Liver (tissue), 9 donors: Measurements from ENCODE around the gene MIEF2. TPM values are rescaled to one million over a fixed set of nuclear protein-coding genes. Genes with fewer than 3 reads are reported as not detected.

Experiments
- DNase-seq: peaks from one replicate; pipeline ENCODE4 v3.0.0-alpha.2; 2017; ENCODE audit warnings: low spot score
- H3K27ac ChIP-seq, 2 donors: one replicate each; pipeline ENCODE4 v1.7.0; 2013; ENCODE audit warnings: inconsistent platforms in 2 of 2, low read length in 2 of 2, control low read depth in 1 of 2, low read depth in 1 of 2, mild to moderate bottlenecking in 1 of 2
- H3K27me3 ChIP-seq, 4 donors: one replicate each; pipeline versions ENCODE4 v1.6.1 to v1.7.0; 2013; ENCODE audit warnings: low read length in 3 of 4, inconsistent platforms in 1 of 4, mild to moderate bottlenecking in 1 of 4, moderate library complexity in 1 of 4; ENCODE audit not compliant: control insufficient read depth in 4 of 4, insufficient read depth in 4 of 4
- H3K36me3 ChIP-seq, 4 donors: one replicate each; pipeline versions ENCODE4 v1.6.1 to v1.7.0; 2013; ENCODE audit warnings: low read length in 3 of 4, mild to moderate bottlenecking in 3 of 4, low read depth in 1 of 4, moderate library complexity in 1 of 4; ENCODE audit not compliant: control insufficient read depth in 4 of 4, insufficient read depth in 3 of 4
- H3K4me1 ChIP-seq, 4 donors: one replicate each; pipeline versions ENCODE4 v1.6.1 to v1.7.0; 2013; ENCODE audit warnings: low read length in 3 of 4, mild to moderate bottlenecking in 3 of 4, moderate library complexity in 1 of 4; ENCODE audit not compliant: control insufficient read depth in 4 of 4, insufficient read depth in 4 of 4
- H3K4me3 ChIP-seq, 3 donors: one replicate each; pipeline versions ENCODE4 v1.6.1 to v1.7.0; 2013; ENCODE audit warnings: low read length in 3 of 3, control low read depth in 1 of 3, low read depth in 1 of 3, mild to moderate bottlenecking in 1 of 3
- H3K9ac ChIP-seq, 2 donors: one replicate each; pipeline ENCODE4 v1.7.0; 2013; ENCODE audit warnings: low read length in 2 of 2, mild to moderate bottlenecking in 2 of 2, moderate library complexity in 2 of 2, control low read depth in 1 of 2, low read depth in 1 of 2
- H3K9me3 ChIP-seq, 4 donors: one replicate each; pipeline versions ENCODE4 v1.6.1 to v1.7.0; 2013; ENCODE audit warnings: low read length in 3 of 4; ENCODE audit not compliant: control insufficient read depth in 4 of 4
- ATF3 ChIP-seq: IDR thresholded peaks from 2 replicates; pipeline ENCODE4 v1.6.1; 2016; ENCODE audit warnings: antibody characterized with exemption
- CTCF ChIP-seq: fragments of 150-350 bp; IDR thresholded peaks from 2 replicates; pipeline ENCODE4 v1.5.1; 2017; ENCODE audit warnings: improper control_type of control experiment, low read depth, low read length; ENCODE audit not compliant: missing input control
- EGR1 ChIP-seq, 2 donors: IDR thresholded peaks; 2 replicates each; pipeline ENCODE4 v1.6.1; 2016 to 2018; ENCODE audit warnings: antibody characterized with exemption in 2 of 2, low read depth in 2 of 2
- FOXA1 ChIP-seq: IDR thresholded peaks from 2 replicates; pipeline ENCODE4 v1.6.1; 2016; ENCODE audit warnings: antibody characterized with exemption
- FOXA2 ChIP-seq: IDR thresholded peaks from 2 replicates; pipeline ENCODE4 v1.6.1; 2016; ENCODE audit warnings: antibody characterized with exemption
- GABPA ChIP-seq, 2 donors: IDR thresholded peaks in 1 of 2; conservative IDR thresholded peaks in 1 of 2; 2 replicates each; pipeline ENCODE4 v1.6.1; 2016; ENCODE audit warnings: antibody characterized with exemption in 2 of 2, mild to moderate bottlenecking in 1 of 2, moderate library complexity in 1 of 2
- HNF4A ChIP-seq, 2 donors: conservative IDR thresholded peaks; 2 replicates each; pipeline ENCODE4 v1.6.1; 2016; ENCODE audit warnings: antibody characterized with exemption in 2 of 2, mild to moderate bottlenecking in 2 of 2
- HNF4G ChIP-seq: IDR thresholded peaks from 2 replicates; pipeline ENCODE4 v1.6.1; 2016; ENCODE audit warnings: antibody characterized with exemption
- JUND ChIP-seq, 2 donors: IDR thresholded peaks; 2 replicates each; pipeline ENCODE4 v1.6.1; 2016; ENCODE audit warnings: antibody characterized with exemption in 2 of 2
- MAX ChIP-seq: IDR thresholded peaks from 2 replicates; pipeline ENCODE4 v1.6.1; 2016; ENCODE audit warnings: antibody characterized with exemption
- NR2F2 ChIP-seq: IDR thresholded peaks from 2 replicates; pipeline ENCODE4 v1.6.1; 2016; ENCODE audit warnings: antibody characterized with exemption
- RAD21 ChIP-seq, 2 donors: IDR thresholded peaks; 2 replicates each; pipeline ENCODE4 v1.6.1; 2016; ENCODE audit warnings: antibody characterized with exemption in 2 of 2, mild to moderate bottlenecking in 2 of 2
- REST ChIP-seq: IDR thresholded peaks from 2 replicates; pipeline ENCODE4 v1.6.1; 2016; ENCODE audit warnings: antibody characterized with exemption, mild to moderate bottlenecking
- RXRA ChIP-seq, 2 donors: IDR thresholded peaks; 2 replicates each; pipeline ENCODE4 v1.6.1; 2017 to 2018; ENCODE audit warnings: antibody characterized with exemption in 2 of 2, mild to moderate bottlenecking in 1 of 2
- SP1 ChIP-seq: IDR thresholded peaks from 2 replicates; pipeline ENCODE4 v1.6.1; 2018; ENCODE audit warnings: antibody characterized with exemption, mild to moderate bottlenecking
- TAF1 ChIP-seq: conservative IDR thresholded peaks from 2 replicates; pipeline ENCODE4 v1.6.1; 2016; ENCODE audit warnings: antibody characterized with exemption, mild to moderate bottlenecking
- YY1 ChIP-seq: IDR thresholded peaks from 2 replicates; pipeline ENCODE4 v1.6.1; 2016; ENCODE audit warnings: antibody characterized with exemption, mild to moderate bottlenecking
- ZBTB33 ChIP-seq: IDR thresholded peaks from 2 replicates; pipeline ENCODE4 v1.6.1; 2016; ENCODE audit warnings: antibody characterized with exemption
- WGBS: extraction: QIAGEN DNeasy Blood & Tissue Kit; methylation state at CpG from one replicate; pipeline ENCODE4 v1.1.7; 2013; 5-methylcytosine and 5-hydroxymethylcytosine counted together
- polyA plus RNA-seq, 2 donors: library from polyadenylated mRNA; stranded (reverse) in 1 of 2; unstranded in 1 of 2; fragments of 200-250 nt in 1 of 2; fragments of >200 nt in 1 of 2; fragmentation: Nextera tagmentation in 1 of 2; extraction: Ambion mirVana in 1 of 2; gene quantifications; one replicate each; pipeline versions ENCODE4 v1.2.1 to v1.2.3, GENCODE V29; 2013 to 2015
- total RNA-seq, 2 donors: library from RNA; depleted of rRNA; stranded (reverse); fragments of >200 nt; gene quantifications; one replicate each; pipeline ENCODE4 v1.2.3, GENCODE V29; 2014
- donor health status: healthy.
- donor health status: healthy.
- donor health status: healthy.
- donor health status: healthy.
- donor health status: healthy.

Gene MIEF2
- total and polyA plus RNA-seq, 4 donors = 4.1 to 11.1 (median 6.6) TPM

- Histone ChIP-seq H3K36me3 (peaks cover 0 to 3% (median 0%) of the 10 kb centered on the region in 4 donors), H3K27ac (no peak overlapping the region), H3K4me3 (no peak overlapping the region), H3K4me1 (peaks cover 0 to 6% (median under 1%) of the 10 kb centered on the region in 4 donors), H3K27me3 (no peaks in the 10 kb centered on the region), H3K9ac (no peak overlapping the region), H3K9me3 (no peaks in the 10 kb centered on the region)
- TF ChIP-seq CTCF = no peak
- no peak for TF ChIP-seq RXRA (IDR thresholded peaks at IDR 0.05)
- TF ChIP-seq SP1 = no peak
- no peak for TF ChIP-seq TAF1
- no peak for TF ChIP-seq MAX
- TF ChIP-seq NR2F2 = no peak
- no peak for TF ChIP-seq HNF4G
- no peak for TF ChIP-seq RAD21 (IDR thresholded peaks at IDR 0.05)
- no peak for TF ChIP-seq FOXA2
- DNase-seq = no peak
- 91% methylated on average over 9 of the region's 9 CpGs for WGBS
Observed at GRCh38 chr17:18231164-18231563, 29.3 kb upstream of the MIEF2 start.

GRCh38 chr17:18233803-18234518 is 26.5 kb upstream of the MIEF2 start:
- DNase-seq = no peak
- no peak overlapping the region for H3K4me3 ChIP-seq
- H3K27ac ChIP-seq = no peak overlapping the region
- H3K9ac ChIP-seq = no peak overlapping the region
- H3K4me1 ChIP-seq = no peaks in the 10 kb centered on the region
- WGBS = 95% methylated on average over 22 of the region's 22 CpGs
- TF ChIP-seq CTCF (no peak), JUND (IDR thresholded peaks at IDR 0.05) (no peak), FOXA2 (no peak), TAF1 (no peak), MAX (no peak), ATF3 (no peak), HNF4G (no peak), EGR1 (IDR thresholded peaks at IDR 0.05; ENCODE audit: low read depth in 2 of 2) (no peak), GABPA (IDR thresholded peaks at IDR 0.05 in 1 of 2, conservative IDR thresholded peaks at IDR 0.05 in 1 of 2) (no peak), YY1 (no peak), RXRA (IDR thresholded peaks at IDR 0.05) (no peak), NR2F2 (no peak), ZBTB33 (no peak), RAD21 (IDR thresholded peaks at IDR 0.05) (no peak), HNF4A (conservative IDR thresholded peaks at IDR 0.05) (no peak), SP1 (no peak), FOXA1 (no peak), REST (no peak)
- peaks cover 0 to 4% (median 0%) of the 10 kb centered on the region in 4 donors for H3K36me3 ChIP-seq
- H3K27me3 ChIP-seq = no peaks in the 10 kb centered on the region
- H3K9me3 ChIP-seq = no peaks in the 10 kb centered on the region
